Stomach (tissue), 4 donors: ENCODE results near the gene ULK4.

Experiments
- EP300 ChIP-seq: sonication (generic); formaldehyde crosslinking; IDR thresholded peaks from one replicate; pipeline ENCODE4 v1.6.1; 2017; ENCODE audit warnings: antibody characterized with exemption
- POLR2A ChIP-seq, 4 donors: fragments of 450-650 bp; IDR thresholded peaks; one replicate each; pipeline ENCODE4 v1.6.1; 2016; ENCODE audit warnings: antibody characterized with exemption in 4 of 4, control low read depth in 2 of 4, mild to moderate bottlenecking in 1 of 4, moderate library complexity in 1 of 4
- POLR2AphosphoS5 ChIP-seq, 3 donors: sonication (generic); formaldehyde crosslinking; IDR thresholded peaks; one replicate each; pipeline ENCODE4 v1.6.1; 2016; ENCODE audit warnings: antibody characterized with exemption in 3 of 3
- TF ChIP-seq, protein P1 (sequence below), 7 experiments: fragments of 450-650 bp in 4 of 7; fragments of 200-600 bp in 3 of 7; sonication (generic) in 3 of 7; IDR thresholded peaks; one replicate each; pipeline ENCODE4 v1.5.1; 2016 to 2019; ENCODE audit warnings: antibody characterized with exemption in 7 of 7, control low read depth in 2 of 7, mild to moderate bottlenecking in 1 of 7

DNA sequence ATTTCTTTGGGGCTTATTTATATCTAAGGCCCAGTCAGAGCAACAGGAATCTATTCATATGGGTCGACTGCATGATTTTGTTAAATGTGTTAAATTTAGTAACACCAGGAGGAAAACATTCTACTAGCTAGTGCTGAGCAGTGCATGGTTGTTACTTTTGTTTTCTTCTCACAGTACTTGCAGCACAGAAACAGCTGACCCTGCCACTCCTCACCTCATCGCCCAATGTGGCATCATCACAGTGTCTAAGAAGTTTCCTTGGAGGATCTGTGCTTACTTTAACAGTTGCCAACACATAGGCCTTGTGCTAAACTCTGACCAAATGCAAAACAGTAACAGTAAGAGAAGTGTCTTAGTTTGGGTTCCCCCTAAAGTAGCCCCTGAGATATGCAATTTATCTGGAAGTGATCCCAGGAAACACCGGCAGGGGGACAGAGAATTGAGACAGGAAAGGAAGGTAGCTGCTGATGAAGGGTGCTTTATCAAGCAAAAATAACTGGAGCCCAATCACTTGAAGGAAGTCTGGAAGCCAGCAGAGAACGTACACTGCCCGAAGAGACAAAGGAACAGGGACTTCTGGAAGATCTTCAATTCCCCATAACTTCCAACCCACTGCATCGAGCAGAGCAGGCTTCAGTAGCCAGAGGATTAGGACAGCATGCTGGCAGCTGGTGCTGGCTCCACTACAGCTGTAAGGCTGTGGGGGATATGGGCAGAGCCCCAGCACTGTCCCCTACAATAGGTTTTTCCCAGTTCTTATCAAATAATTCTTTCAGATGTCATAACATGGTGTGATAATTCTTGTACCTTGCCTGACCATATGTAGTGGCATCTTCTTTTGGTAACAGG is 36.0 kb upstream of the ULK4 start:
- TF ChIP-seq POLR2A (IDR thresholded peaks at IDR 0.05) (no peak), POLR2AphosphoS5 (IDR thresholded peaks at IDR 0.05) (no peak), EP300 (no peak)
- TF ChIP-seq, protein P1, sequence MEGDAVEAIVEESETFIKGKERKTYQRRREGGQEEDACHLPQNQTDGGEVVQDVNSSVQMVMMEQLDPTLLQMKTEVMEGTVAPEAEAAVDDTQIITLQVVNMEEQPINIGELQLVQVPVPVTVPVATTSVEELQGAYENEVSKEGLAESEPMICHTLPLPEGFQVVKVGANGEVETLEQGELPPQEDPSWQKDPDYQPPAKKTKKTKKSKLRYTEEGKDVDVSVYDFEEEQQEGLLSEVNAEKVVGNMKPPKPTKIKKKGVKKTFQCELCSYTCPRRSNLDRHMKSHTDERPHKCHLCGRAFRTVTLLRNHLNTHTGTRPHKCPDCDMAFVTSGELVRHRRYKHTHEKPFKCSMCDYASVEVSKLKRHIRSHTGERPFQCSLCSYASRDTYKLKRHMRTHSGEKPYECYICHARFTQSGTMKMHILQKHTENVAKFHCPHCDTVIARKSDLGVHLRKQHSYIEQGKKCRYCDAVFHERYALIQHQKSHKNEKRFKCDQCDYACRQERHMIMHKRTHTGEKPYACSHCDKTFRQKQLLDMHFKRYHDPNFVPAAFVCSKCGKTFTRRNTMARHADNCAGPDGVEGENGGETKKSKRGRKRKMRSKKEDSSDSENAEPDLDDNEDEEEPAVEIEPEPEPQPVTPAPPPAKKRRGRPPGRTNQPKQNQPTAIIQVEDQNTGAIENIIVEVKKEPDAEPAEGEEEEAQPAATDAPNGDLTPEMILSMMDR (IDR thresholded peaks at IDR 0.05): peak in 4 of 7 experiments; percentile 16 to 29 (median 24)
